Activated CD8-positive, alpha-beta T cell treated with anti-CD3 and anti-CD28 coated beads for 36 hours (primary cell): ENCODE data around the gene SHC2. TPM values are rescaled to one million over a fixed set of nuclear protein-coding genes. Genes with fewer than 3 reads are reported as not detected.

Experiments
- ATAC-seq: fragments of 200-7000 bp; cut with Tn5 transposase; one replicate; pipeline ENCODE4 v1.10.0; 2021; ENCODE audit warnings: mild to moderate bottlenecking, moderate library complexity
- CTCF ChIA-PET: fragments of 350-600 bp; sonication (Branson Sonifier 250); formaldehyde crosslinking; loops from one replicate; lab custom pipeline; 2021; ENCODE audit warnings: antibody characterized with exemption; lab: Charles Lee
- POLR2A ChIA-PET: fragments of 350-600 bp; sonication (Branson Sonifier 250); formaldehyde crosslinking; loops from one replicate; lab custom pipeline; 2021; ENCODE audit warnings: antibody characterized with exemption; lab: Charles Lee
- DNase-seq: peaks from one replicate; pipeline ENCODE4 v3.0.0-alpha.2; 2020
- H3K27ac Mint-ChIP-seq: one replicate; pipeline ENCODE4 v1.8.0; 2021; ENCODE audit warnings: mild to moderate bottlenecking, mixed read lengths
- H3K27me3 Mint-ChIP-seq: one replicate; pipeline ENCODE4 v1.8.0; 2021; ENCODE audit warnings: mixed read lengths
- H3K36me3 Mint-ChIP-seq: one replicate; pipeline ENCODE4 v1.8.0; 2021; ENCODE audit warnings: low read depth, mixed read lengths
- H3K4me1 Mint-ChIP-seq: one replicate; pipeline ENCODE4 v1.8.0; 2021; ENCODE audit warnings: low read depth, mixed read lengths
- H3K4me3 Mint-ChIP-seq: one replicate; pipeline ENCODE4 v1.8.0; 2021; ENCODE audit warnings: mild to moderate bottlenecking, moderate library complexity, mixed read lengths
- H3K9me3 Mint-ChIP-seq: one replicate; pipeline ENCODE4 v1.8.0; 2021; ENCODE audit warnings: mixed read lengths
- intact Hi-C: fragments of 100-400 bp; cut with micrococcal nuclease; formaldehyde crosslinking; loops from one replicate; pipeline ENCODE4 v1.10.0; 2022
- total RNA-seq, 2 experiments: library from RNA; stranded (reverse); gene quantifications; one replicate each; pipeline ENCODE4 v1.2.3, GENCODE V29; 2021
- TF ChIP-seq, protein P1 (sequence below): fragments of 200-600 bp; IDR thresholded peaks from one replicate; pipeline ENCODE4 v1.8.0; 2022; ENCODE audit warnings: antibody characterized with exemption, mild to moderate bottlenecking

Gene SHC2
- total RNA-seq, 2 experiments from 2014 or later, result 0.25 to 0.45 TPM

DNA sequence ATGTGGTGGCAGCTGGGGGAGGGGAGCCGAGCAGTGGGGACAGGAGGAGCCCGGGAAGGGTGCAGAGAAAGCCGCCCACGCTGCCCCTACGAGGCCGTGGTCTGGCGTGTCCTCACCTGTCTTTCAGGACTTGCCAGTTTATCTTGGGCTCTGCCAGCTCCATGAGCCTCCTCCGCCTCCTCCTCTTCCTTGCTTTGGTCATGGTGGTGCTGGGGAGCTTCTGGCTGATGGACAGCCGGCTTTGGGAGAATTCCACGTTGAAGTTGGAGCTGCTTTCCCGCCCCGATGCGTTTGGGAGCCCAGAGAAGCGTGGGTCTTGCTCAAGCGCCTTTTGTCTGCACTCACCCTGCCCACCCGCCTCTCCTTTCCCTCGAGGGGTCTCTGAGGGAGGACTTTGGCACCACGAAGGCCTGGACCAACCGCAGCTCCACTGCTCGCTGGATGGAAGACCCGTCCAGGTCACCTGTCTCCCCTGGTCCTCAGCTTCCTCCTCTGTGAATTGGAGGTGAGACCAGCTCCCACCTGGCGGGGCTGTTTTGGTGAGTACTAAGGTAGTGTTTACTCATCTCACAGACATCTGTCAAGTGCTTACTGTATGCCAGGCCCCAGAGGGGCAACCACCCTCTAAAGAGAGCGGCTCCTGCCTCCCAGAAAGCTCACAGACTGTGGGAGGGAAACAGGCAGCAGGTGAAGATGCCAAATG, 86.5 kb downstream of the SHC2 start:
- H3K27ac Mint-ChIP-seq, result no peak overlapping the region
- H3K4me3 Mint-ChIP-seq, result no peak overlapping the region
- H3K36me3 Mint-ChIP-seq, result no peaks in the 10 kb centered on the region
- H3K27me3 Mint-ChIP-seq, result peaks cover 12% of the 10 kb centered on the region
- TF ChIP-seq, protein P1, sequence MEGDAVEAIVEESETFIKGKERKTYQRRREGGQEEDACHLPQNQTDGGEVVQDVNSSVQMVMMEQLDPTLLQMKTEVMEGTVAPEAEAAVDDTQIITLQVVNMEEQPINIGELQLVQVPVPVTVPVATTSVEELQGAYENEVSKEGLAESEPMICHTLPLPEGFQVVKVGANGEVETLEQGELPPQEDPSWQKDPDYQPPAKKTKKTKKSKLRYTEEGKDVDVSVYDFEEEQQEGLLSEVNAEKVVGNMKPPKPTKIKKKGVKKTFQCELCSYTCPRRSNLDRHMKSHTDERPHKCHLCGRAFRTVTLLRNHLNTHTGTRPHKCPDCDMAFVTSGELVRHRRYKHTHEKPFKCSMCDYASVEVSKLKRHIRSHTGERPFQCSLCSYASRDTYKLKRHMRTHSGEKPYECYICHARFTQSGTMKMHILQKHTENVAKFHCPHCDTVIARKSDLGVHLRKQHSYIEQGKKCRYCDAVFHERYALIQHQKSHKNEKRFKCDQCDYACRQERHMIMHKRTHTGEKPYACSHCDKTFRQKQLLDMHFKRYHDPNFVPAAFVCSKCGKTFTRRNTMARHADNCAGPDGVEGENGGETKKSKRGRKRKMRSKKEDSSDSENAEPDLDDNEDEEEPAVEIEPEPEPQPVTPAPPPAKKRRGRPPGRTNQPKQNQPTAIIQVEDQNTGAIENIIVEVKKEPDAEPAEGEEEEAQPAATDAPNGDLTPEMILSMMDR, result no peak
- H3K4me1 Mint-ChIP-seq, result no peaks in the 10 kb centered on the region
- H3K9me3 Mint-ChIP-seq, result no peaks in the 10 kb centered on the region
- intact Hi-C loops, result no loop called here
- no peak for DNase-seq
- ATAC-seq, result peak; percentile 20
- ChIA-PET CTCF (no interaction called here), POLR2A (interaction anchor here (1.0 kb wide), 1 partner anchor 20 kb away, joined by 3 read pairs; no protein-coding TSS in a partner anchor)

DNA sequence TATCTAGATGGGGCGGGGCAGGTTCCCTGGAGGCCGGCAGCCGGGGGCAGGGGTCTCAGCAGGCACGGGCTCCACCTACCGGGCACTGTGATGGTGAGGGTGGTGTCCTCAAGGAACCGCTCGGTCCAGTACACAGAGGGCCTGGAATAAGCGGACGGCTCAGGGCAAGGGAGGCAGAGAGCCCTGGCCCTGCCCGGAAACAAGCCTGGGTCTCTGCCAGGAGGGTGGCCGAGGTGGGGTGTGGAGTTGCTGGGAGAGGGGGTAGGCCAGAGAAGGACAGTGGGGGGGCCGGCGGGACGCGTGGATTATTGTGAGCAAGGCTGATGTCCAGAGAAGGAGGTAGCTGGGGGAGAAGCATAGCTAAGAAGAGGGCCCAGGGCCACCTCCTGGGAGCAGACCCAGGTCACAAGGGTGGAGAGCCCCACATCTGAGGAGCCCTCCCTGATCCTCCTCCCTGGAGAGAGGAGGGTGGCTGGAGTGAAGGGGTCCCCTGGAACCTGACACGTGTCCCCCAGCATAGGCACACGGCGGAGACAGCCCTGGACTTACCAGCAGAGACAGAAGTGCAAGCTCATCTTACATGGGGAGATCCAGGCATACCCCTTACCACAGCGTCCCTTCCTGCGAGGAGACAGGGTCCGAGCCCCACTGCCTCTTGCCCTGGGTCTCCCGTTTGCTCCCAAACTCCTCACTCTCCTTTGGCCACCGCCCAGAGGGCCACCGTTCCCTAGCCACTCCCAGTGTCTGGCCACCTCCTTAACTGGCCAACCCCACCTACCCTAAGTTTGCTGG, 87.2 kb downstream of the SHC2 start:
- ATAC-seq (no peak), DNase-seq (no peak)
- ChIA-PET POLR2A (interaction anchor here (1.0 kb wide), 1 partner anchor 20 kb away, joined by 3 read pairs; no protein-coding TSS in a partner anchor), CTCF (no interaction called here)
- TF ChIP-seq, protein P1, result no peak
- intact Hi-C loops, result no loop called here
- no peaks in the 10 kb centered on the region for H3K4me1 Mint-ChIP-seq
- H3K27me3 Mint-ChIP-seq, result peaks cover 12% of the 10 kb centered on the region
- H3K27ac Mint-ChIP-seq, result no peak overlapping the region
- no peak overlapping the region for H3K4me3 Mint-ChIP-seq
- no peaks in the 10 kb centered on the region for H3K36me3 Mint-ChIP-seq
- H3K9me3 Mint-ChIP-seq, result no peaks in the 10 kb centered on the region

DNA sequence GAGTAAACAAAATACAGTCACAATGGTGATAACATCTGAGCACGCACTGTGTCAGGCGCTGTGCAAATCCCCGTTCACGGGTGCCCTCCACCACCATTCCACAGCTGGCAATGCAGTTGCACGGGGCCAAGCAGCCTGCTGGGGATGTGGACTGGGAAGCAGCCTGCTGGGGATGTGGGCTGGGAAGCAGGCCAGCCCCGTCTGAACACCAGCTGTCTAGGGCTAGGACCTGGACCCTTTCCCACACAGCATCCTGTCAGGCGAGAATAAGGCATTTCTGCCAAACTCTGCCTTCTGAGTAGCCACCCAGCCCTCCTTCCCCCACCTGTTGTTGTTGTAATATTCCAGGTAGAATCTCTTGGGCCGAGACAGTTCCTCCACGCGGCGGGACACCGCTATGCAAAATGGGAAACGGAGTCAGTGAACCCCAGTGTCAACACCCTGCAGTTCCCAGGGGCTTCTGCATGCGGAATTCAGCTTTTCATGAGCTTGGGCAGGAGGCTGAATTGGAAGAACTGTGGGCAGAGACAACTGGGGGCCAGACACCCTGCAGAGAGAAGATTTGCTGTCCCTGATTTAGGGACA, 88.4 kb downstream of the SHC2 start:
- peaks cover 12% of the 10 kb centered on the region for H3K27me3 Mint-ChIP-seq
- TF ChIP-seq, protein P1, result no peak

DNA sequence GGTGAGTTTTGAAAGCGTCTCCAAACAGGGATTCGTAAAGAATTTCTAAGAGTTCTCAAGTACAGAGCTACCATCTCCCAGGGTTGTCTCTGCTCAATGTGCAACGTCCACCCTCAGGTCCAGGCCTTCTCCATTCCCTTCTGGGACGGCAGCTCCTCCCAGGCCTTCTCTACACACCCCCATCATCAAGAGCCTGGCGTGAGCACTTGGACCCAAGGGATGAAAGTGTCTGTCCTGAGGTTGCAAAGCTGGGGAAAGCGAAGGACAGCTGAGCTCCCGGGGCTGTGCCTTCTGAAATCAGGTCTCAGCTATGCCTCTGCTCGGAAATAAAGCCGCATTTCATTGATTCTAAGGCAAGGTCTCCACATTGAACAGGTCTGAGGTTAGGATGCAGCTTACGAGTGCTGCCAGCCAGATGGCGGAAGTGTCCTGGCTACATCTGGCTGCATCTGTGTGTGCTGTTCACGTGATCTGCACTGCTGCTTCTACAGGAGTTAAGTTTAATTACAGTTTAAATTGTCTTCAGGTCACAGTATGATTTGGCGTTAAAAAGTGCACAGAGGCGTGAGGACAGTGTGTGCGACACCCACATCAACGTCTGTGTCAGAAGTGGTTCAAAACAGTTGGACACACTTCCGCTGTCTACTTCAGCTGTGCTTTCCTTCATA, 89.2 kb downstream of the SHC2 start:
- Mint-ChIP-seq H3K9me3 (no peaks in the 10 kb centered on the region), H3K4me1 (no peaks in the 10 kb centered on the region), H3K27ac (no peak overlapping the region), H3K36me3 (no peaks in the 10 kb centered on the region), H3K27me3 (peaks cover 12% of the 10 kb centered on the region), H3K4me3 (no peak overlapping the region)
- CTCF ChIA-PET, result no interaction called here
- no peak for ATAC-seq
- intact Hi-C loops, result no loop called here
- TF ChIP-seq, protein P1, result no peak
- POLR2A ChIA-PET, result no interaction called here
- no peak for DNase-seq

More for the DNA sequence above, 88.4 kb downstream of the SHC2 start:
- no peaks in the 10 kb centered on the region for H3K4me1 Mint-ChIP-seq
- H3K9me3 Mint-ChIP-seq, result no peaks in the 10 kb centered on the region
- ATAC-seq, result no peak
- ChIA-PET POLR2A (no interaction called here), CTCF (no interaction called here)
- intact Hi-C loops, result no loop called here
- no peaks in the 10 kb centered on the region for H3K36me3 Mint-ChIP-seq
- DNase-seq, result no peak
- no peak overlapping the region for H3K4me3 Mint-ChIP-seq
- no peak overlapping the region for H3K27ac Mint-ChIP-seq
